OCI-LY7 (cell line): ENCODE measurements around the gene LRRC8E. TPM values are rescaled to one million over a fixed set of nuclear protein-coding genes. Genes with fewer than 3 reads are reported as not detected.

Source experiments
- BruUV-seq: library from RNA; stranded (reverse); fragments of 400-500 nt; replicated peaks from 2 replicates; lab custom pipeline; 2021; lab: Mats Ljungman, UMichigan
- CTCF ChIA-PET: fragments of 300-600 bp; sonication (Branson Sonifier 250); formaldehyde crosslinking; loops from one replicate; lab custom pipeline; 2022; ENCODE audit warnings: antibody characterized with exemption; ENCODE audit not compliant: unreplicated experiment; lab: Charles Lee
- POLR2A ChIA-PET: fragments of 300-600 bp; sonication (Branson Sonifier 250); formaldehyde crosslinking; loops from one replicate; lab custom pipeline; 2022; ENCODE audit warnings: antibody characterized with exemption; lab: Charles Lee
- DNase-seq: peaks from one replicate; pipeline ENCODE4 v3.0.0-alpha.2; 2015; ENCODE audit warnings: low spot score
- H2AFZ ChIP-seq: fragments of 200-600 bp; sonication (generic), shearing (Covaris generic); 2 replicates; pipeline ENCODE4 v1.6.1; 2014; ENCODE audit warnings: mild to moderate bottlenecking, antibody characterized with exemption, low read length, moderate library complexity
- H3K27ac ChIP-seq: fragments of 200-600 bp; sonication (generic); 2 replicates; pipeline ENCODE4 v1.5.1; 2014; ENCODE audit warnings: mixed run types, low read depth, mild to moderate bottlenecking, moderate library complexity, low read length, inconsistent platforms; ENCODE audit not compliant: poor library complexity, severe bottlenecking
- H3K36me3 ChIP-seq: fragments of 200-600 bp; sonication (generic); 2 replicates; pipeline ENCODE4 v1.6.1; 2014; ENCODE audit warnings: mild to moderate bottlenecking, antibody characterized with exemption, low read length, moderate library complexity, mixed read lengths; ENCODE audit not compliant: insufficient read depth
- H3K4me1 ChIP-seq: fragments of 200-600 bp; sonication (generic); 2 replicates; pipeline ENCODE4 v1.5.1; 2014; ENCODE audit warnings: mild to moderate bottlenecking, low read length; ENCODE audit not compliant: insufficient read depth, poor library complexity, severe bottlenecking
- H3K4me2 ChIP-seq: fragments of 200-600 bp; sonication (generic); 2 replicates; pipeline ENCODE4 v1.6.1; 2014; ENCODE audit warnings: mild to moderate bottlenecking, low read length
- H3K4me3 ChIP-seq: fragments of 200-600 bp; sonication (generic); 2 replicates; pipeline ENCODE4 v1.5.1; 2014; ENCODE audit warnings: mild to moderate bottlenecking, low read depth, low read length; ENCODE audit not compliant: poor library complexity, severe bottlenecking
- H3K79me2 ChIP-seq: fragments of 200-600 bp; sonication (generic); 2 replicates; pipeline ENCODE4 v1.6.1; 2016; ENCODE audit warnings: low read depth, mild to moderate bottlenecking, low read length, moderate library complexity, mixed read lengths; ENCODE audit not compliant: insufficient read depth
- H3K9me2 ChIP-seq: fragments of 200-600 bp; sonication (generic); 2 replicates; pipeline ENCODE4 v1.6.1; 2016; ENCODE audit warnings: mild to moderate bottlenecking, low read length, mixed read lengths; ENCODE audit not compliant: insufficient read depth
- H3K9me3 ChIP-seq: fragments of 200-600 bp; sonication (generic); 2 replicates; pipeline ENCODE4 v1.6.1; 2014; ENCODE audit warnings: mild to moderate bottlenecking, mixed run types, low read length, mixed read lengths
- H4K20me1 ChIP-seq: fragments of 200-600 bp; sonication (generic); 2 replicates; pipeline ENCODE4 v1.6.1; 2014; ENCODE audit warnings: mild to moderate bottlenecking, antibody characterized with exemption, low read length, moderate library complexity, mixed read lengths; ENCODE audit not compliant: insufficient read depth
- EZH2phosphoT487 ChIP-seq: fragments of 200-600 bp; sonication (generic); IDR thresholded peaks from 2 replicates; pipeline ENCODE4 v1.6.1; 2018; ENCODE audit warnings: low read depth, borderline replicate concordance, mild to moderate bottlenecking, mixed run types, antibody characterized with exemption, low read length, moderate library complexity, mixed read lengths
- intact Hi-C: fragments of 100-400 bp; cut with micrococcal nuclease; formaldehyde crosslinking; loops from one replicate; pipeline ENCODE4 v1.10.0; 2022; ENCODE audit not compliant: unreplicated experiment
- total RNA-seq, 2 experiments: library from RNA; depleted of rRNA in 1 of 2; stranded (reverse); fragments of >200 nt in 1 of 2; shearing (Covaris generic) in 1 of 2; gene quantifications; 2 replicates each; pipeline ENCODE4 v1.2.3, GENCODE V29; 2014 to 2022
- TF ChIP-seq, protein P1 (sequence below): fragments of 200-600 bp; sonication (generic); conservative IDR thresholded peaks from 2 replicates; pipeline ENCODE4 v1.5.1; 2014; ENCODE audit warnings: mild to moderate bottlenecking, antibody characterized with exemption, low read length, moderate library complexity, mixed read lengths

The LRRC8E gene
- total RNA-seq, 2 experiments from 2014 or later = not detected

- TF ChIP-seq EZH2phosphoT487 = no peak
- TF ChIP-seq, protein P1, sequence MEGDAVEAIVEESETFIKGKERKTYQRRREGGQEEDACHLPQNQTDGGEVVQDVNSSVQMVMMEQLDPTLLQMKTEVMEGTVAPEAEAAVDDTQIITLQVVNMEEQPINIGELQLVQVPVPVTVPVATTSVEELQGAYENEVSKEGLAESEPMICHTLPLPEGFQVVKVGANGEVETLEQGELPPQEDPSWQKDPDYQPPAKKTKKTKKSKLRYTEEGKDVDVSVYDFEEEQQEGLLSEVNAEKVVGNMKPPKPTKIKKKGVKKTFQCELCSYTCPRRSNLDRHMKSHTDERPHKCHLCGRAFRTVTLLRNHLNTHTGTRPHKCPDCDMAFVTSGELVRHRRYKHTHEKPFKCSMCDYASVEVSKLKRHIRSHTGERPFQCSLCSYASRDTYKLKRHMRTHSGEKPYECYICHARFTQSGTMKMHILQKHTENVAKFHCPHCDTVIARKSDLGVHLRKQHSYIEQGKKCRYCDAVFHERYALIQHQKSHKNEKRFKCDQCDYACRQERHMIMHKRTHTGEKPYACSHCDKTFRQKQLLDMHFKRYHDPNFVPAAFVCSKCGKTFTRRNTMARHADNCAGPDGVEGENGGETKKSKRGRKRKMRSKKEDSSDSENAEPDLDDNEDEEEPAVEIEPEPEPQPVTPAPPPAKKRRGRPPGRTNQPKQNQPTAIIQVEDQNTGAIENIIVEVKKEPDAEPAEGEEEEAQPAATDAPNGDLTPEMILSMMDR = no peak
- Histone ChIP-seq H3K4me1 (no peaks in the 10 kb centered on the region), H3K79me2 (no peaks in the 10 kb centered on the region), H3K4me3 (no peak overlapping the region), H3K27ac (no peak overlapping the region), H2AFZ (no peak overlapping the region), H4K20me1 (no peaks in the 10 kb centered on the region), H3K9me3 (no peaks in the 10 kb centered on the region), H3K36me3 (no peaks in the 10 kb centered on the region), H3K9me2 (no peaks in the 10 kb centered on the region), H3K4me2 (no peak overlapping the region)
- intact Hi-C loops = no loop called here
- ChIA-PET CTCF (no interaction called here), POLR2A (no interaction called here)
- BruUV-seq = no TSS peak
- DNase-seq = no peak
These were observed 42.7 kb upstream of the LRRC8E start for GRCh38 chr19:7845390-7846154.

GRCh38 chr19:7846155-7846646, 42.1 kb upstream of the LRRC8E start:
- CTCF ChIA-PET = no interaction called here
- POLR2A ChIA-PET = no interaction called here
- Histone ChIP-seq H3K36me3 (no peaks in the 10 kb centered on the region), H2AFZ (no peak overlapping the region), H3K9me3 (no peaks in the 10 kb centered on the region), H3K4me3 (no peak overlapping the region), H4K20me1 (no peaks in the 10 kb centered on the region), H3K27ac (no peak overlapping the region), H3K9me2 (no peaks in the 10 kb centered on the region), H3K4me2 (no peak overlapping the region), H3K79me2 (no peaks in the 10 kb centered on the region), H3K4me1 (no peaks in the 10 kb centered on the region)
- TF ChIP-seq EZH2phosphoT487 = no peak
- TF ChIP-seq, protein P1 = no peak
- DNase-seq = no peak
- intact Hi-C loops = no loop called here
- no TSS peak for BruUV-seq

DNA sequence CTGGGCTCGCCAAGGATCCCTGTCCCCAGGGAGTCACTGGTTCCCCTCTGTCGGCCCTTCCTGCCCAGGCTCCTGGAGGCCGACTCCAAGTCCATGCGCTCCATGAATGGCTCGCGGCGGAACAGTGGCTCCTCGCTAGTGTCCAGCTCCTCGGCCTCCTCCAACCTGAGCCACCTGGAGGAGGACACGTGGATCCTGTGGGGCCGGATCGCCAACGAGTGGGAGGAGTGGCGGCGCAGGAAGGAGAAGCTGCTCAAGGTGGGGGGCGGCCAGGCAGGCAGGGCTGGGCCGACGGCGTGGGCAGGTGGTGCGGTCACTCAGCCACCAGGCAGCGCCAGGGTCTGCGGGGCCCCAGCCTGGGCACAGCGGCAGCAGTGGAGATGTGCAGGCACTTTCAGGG, 40.6 kb upstream of the LRRC8E start:
- Histone ChIP-seq H3K79me2 (no peaks in the 10 kb centered on the region), H3K9me3 (no peaks in the 10 kb centered on the region), H3K9me2 (no peaks in the 10 kb centered on the region), H2AFZ (no peak overlapping the region), H3K4me3 (no peak overlapping the region), H3K27ac (no peak overlapping the region), H3K4me2 (no peak overlapping the region), H3K36me3 (no peaks in the 10 kb centered on the region), H3K4me1 (no peaks in the 10 kb centered on the region), H4K20me1 (no peaks in the 10 kb centered on the region)
- intact Hi-C loops = no loop called here
- ChIA-PET POLR2A (no interaction called here), CTCF (no interaction called here)
- no TSS peak for BruUV-seq
- TF ChIP-seq EZH2phosphoT487 = no peak
- TF ChIP-seq, protein P1 = no peak
- DNase-seq = no peak
